HepG2 (cell line): ENCODE results near the gene NFS1. TPM values are rescaled to one million over a fixed set of nuclear protein-coding genes. Genes with fewer than 3 reads are reported as not detected.

Source experiments
- ATAC-seq: fragments of 200-7000 bp; cut with Tn5 transposase; 3 replicates; pipeline ENCODE4 v1.9.1; 2020; ENCODE audit warnings: mild to moderate bottlenecking, moderate library complexity
- BruUV-seq: library from RNA; stranded (reverse); fragments of 400-500 nt; replicated peaks from 2 replicates; lab custom pipeline; 2021; lab: Mats Ljungman, UMichigan
- CTCF ChIA-PET: fragments of 300-600 bp; formaldehyde crosslinking; extraction: SDS; loops from one replicate; lab custom pipeline; 2021; ENCODE audit warnings: low total read pairs, inconsistent platforms, low intra/inter-chr PET ratio; lab: Yijun Ruan, JAX
- POLR2A ChIA-PET: fragments of 350-600 bp; sonication (Branson Sonifier 250); formaldehyde crosslinking; loops from one replicate; lab custom pipeline; 2020; ENCODE audit warnings: antibody characterized with exemption, inconsistent platforms; lab: Yijun Ruan, JAX
- DNase-seq: peaks from one replicate; pipeline ENCODE4 v3.0.0-alpha.2; 2015; ENCODE audit warnings: low spot score
- FAIRE-seq: peaks from 3 replicates; lab custom pipeline; 2011; peaks lifted over from hg19 to GRCh38; lab: Jason Lieb, UNC
- H2AFZ ChIP-seq: one replicate; pipeline ENCODE4 v1.6.1; 2011; ENCODE audit warnings: low read length, inconsistent platforms
- H3K27ac ChIP-seq: fragments of 300-600 bp; 3 replicates; pipeline ENCODE4 v1.8.0; 2011; ENCODE audit warnings: mixed run types, mild to moderate bottlenecking, mixed read lengths, low read length, inconsistent platforms; ENCODE audit not compliant: insufficient read depth; ENCODE audit errors: extremely low read length
- H3K27me3 ChIP-seq, 2 experiments: fragments of 200-600 bp in 1 of 2; 2 replicates in 1 of 2; 3 replicates in 1 of 2; pipeline versions ENCODE4 v1.6.0 to v1.8.0; 2011; ENCODE audit warnings: low read length in 2 of 2, mild to moderate bottlenecking in 2 of 2, moderate library complexity in 2 of 2, inconsistent platforms in 1 of 2; ENCODE audit not compliant: insufficient read depth in 2 of 2, control insufficient read depth in 1 of 2
- H3K36me3 ChIP-seq, 2 experiments: fragments of 200-600 bp in 1 of 2; replicated peaks in 1 of 2; 2 replicates in 1 of 2; 3 replicates in 1 of 2; pipeline versions ENCODE4 v1.5.1 to v1.8.0; 2011; ENCODE audit warnings: low read length in 2 of 2, inconsistent platforms in 1 of 2; ENCODE audit not compliant: insufficient read depth in 2 of 2, control insufficient read depth in 1 of 2
- H3K4me1 ChIP-seq: 2 replicates; pipeline ENCODE4 v1.5.1; 2012; ENCODE audit warnings: low read length, inconsistent platforms; ENCODE audit not compliant: insufficient read depth
- H3K4me2 ChIP-seq: 2 replicates; pipeline ENCODE4 v1.6.0; 2011; ENCODE audit warnings: low read depth, low read length, inconsistent platforms
- H3K4me3 ChIP-seq, 3 experiments: fragments of 200-600 bp in 1 of 3; sonication (generic), shearing (Covaris generic) in 1 of 3; replicated peaks in 1 of 3; 2 replicates each; pipeline ENCODE4 v1.5.1; 2011 to 2016; ENCODE audit warnings: low read length in 3 of 3, inconsistent platforms in 2 of 3, low read depth in 2 of 3, mild to moderate bottlenecking in 2 of 3, control low read depth in 1 of 3, mixed read lengths in 1 of 3; ENCODE audit not compliant: insufficient read depth in 1 of 3
- H3K79me2 ChIP-seq: one replicate; pipeline ENCODE4 v1.6.1; 2011; ENCODE audit warnings: low read length, inconsistent platforms; ENCODE audit not compliant: insufficient read depth
- H3K9ac ChIP-seq: 2 replicates; pipeline ENCODE4 v1.6.0; 2011; ENCODE audit warnings: mild to moderate bottlenecking, low read depth, low read length, inconsistent platforms; ENCODE audit not compliant: insufficient read depth
- H3K9me3 ChIP-seq: 2 replicates; pipeline ENCODE4 v1.5.1; 2012; ENCODE audit warnings: mild to moderate bottlenecking, low read length
- H4K20me1 ChIP-seq: 2 replicates; pipeline ENCODE4 v1.6.0; 2011; ENCODE audit warnings: inconsistent platforms, mild to moderate bottlenecking, low read length, moderate library complexity; ENCODE audit not compliant: insufficient read depth
- ARNTL ChIP-seq: sonication (generic); formaldehyde crosslinking; IDR thresholded peaks from 2 replicates; pipeline ENCODE4 v1.4.0; 2020; ENCODE audit warnings: mild to moderate bottlenecking, missing genetic modification reagents
- CC2D1A ChIP-seq: sonication (generic); formaldehyde crosslinking; IDR thresholded peaks from 2 replicates; pipeline ENCODE4 v1.8.1; 2023; ENCODE audit warnings: mild to moderate bottlenecking, missing genetic modification reagents
- CHCHD3 ChIP-seq: sonication (generic); formaldehyde crosslinking; IDR thresholded peaks from 2 replicates; pipeline ENCODE4 v1.8.0; 2022; ENCODE audit warnings: mild to moderate bottlenecking, missing genetic modification reagents, moderate library complexity
- CSRNP1 ChIP-seq: sonication (generic); formaldehyde crosslinking; IDR thresholded peaks from 2 replicates; pipeline ENCODE4 v1.8.1; 2023; ENCODE audit warnings: mild to moderate bottlenecking, missing genetic modification reagents
- EZH2 ChIP-seq: conservative IDR thresholded peaks from 2 replicates; pipeline ENCODE4 v1.6.1; 2012; ENCODE audit warnings: mild to moderate bottlenecking, low read depth, low read length, moderate library complexity
- GATA4 ChIP-seq: sonication (generic); IDR thresholded peaks from 2 replicates; pipeline ENCODE4 v1.6.1; 2016; ENCODE audit warnings: antibody characterized with exemption, low read depth, borderline replicate concordance
- NBN ChIP-seq: fragments of 450-650 bp; conservative IDR thresholded peaks from 2 replicates; pipeline ENCODE4 v1.6.1; 2017
- NPAS2 ChIP-seq: sonication (generic); formaldehyde crosslinking; IDR thresholded peaks from 2 replicates; pipeline ENCODE4 v1.8.0; 2022; ENCODE audit warnings: mild to moderate bottlenecking, missing genetic modification reagents, borderline replicate concordance
- REPIN1 ChIP-seq: sonication (generic); formaldehyde crosslinking; IDR thresholded peaks from 2 replicates; pipeline ENCODE4 v1.8.0; 2022; ENCODE audit warnings: missing genetic modification reagents, low read depth, mild to moderate bottlenecking, borderline replicate concordance
- SAFB2 ChIP-seq: sonication (generic); formaldehyde crosslinking; IDR thresholded peaks from 2 replicates; pipeline ENCODE4 v1.5.1; 2020; ENCODE audit warnings: missing genetic modification reagents, low read depth, mild to moderate bottlenecking, borderline replicate concordance
- SP2 ChIP-seq: sonication (generic); formaldehyde crosslinking; IDR thresholded peaks from 2 replicates; pipeline ENCODE4 v1.5.1; 2020; ENCODE audit warnings: mild to moderate bottlenecking, missing genetic modification reagents
- XRCC5 ChIP-seq: fragments of 200-400 bp; formaldehyde crosslinking; optimal IDR thresholded peaks from 2 replicates; pipeline ENCODE3; 2017; ENCODE audit warnings: mild to moderate bottlenecking, low read length
- ZNF292 ChIP-seq: sonication (generic); formaldehyde crosslinking; IDR thresholded peaks from 2 replicates; pipeline ENCODE4 v1.8.1; 2022; ENCODE audit warnings: mild to moderate bottlenecking, low read depth, missing genetic modification reagents, borderline replicate concordance
- ZNF552 ChIP-seq: sonication (generic); formaldehyde crosslinking; IDR thresholded peaks from 2 replicates; pipeline ENCODE4 v1.9.0; 2022; ENCODE audit warnings: missing genetic modification reagents, mild to moderate bottlenecking, borderline replicate concordance
- ZNF709 ChIP-seq: sonication (generic); formaldehyde crosslinking; IDR thresholded peaks from 2 replicates; pipeline ENCODE4 v1.5.0; 2020; ENCODE audit warnings: mild to moderate bottlenecking, missing genetic modification reagents
- ZNF710 ChIP-seq: sonication (generic); formaldehyde crosslinking; IDR thresholded peaks from 2 replicates; pipeline ENCODE4 v1.5.0; 2020; ENCODE audit warnings: mild to moderate bottlenecking, missing genetic modification reagents, borderline replicate concordance
- ZNF766 ChIP-seq: sonication (generic); formaldehyde crosslinking; IDR thresholded peaks from 2 replicates; pipeline ENCODE4 v1.5.0; 2020; ENCODE audit warnings: missing genetic modification reagents, borderline replicate concordance
- ZSCAN12 ChIP-seq: sonication (generic); formaldehyde crosslinking; IDR thresholded peaks from 2 replicates; pipeline ENCODE4 v1.9.0; 2021; ENCODE audit warnings: mild to moderate bottlenecking, missing genetic modification reagents
- WGBS: methylation state at CpG from one replicate; pipeline ENCODE4 v1.1.6; 2017; ENCODE audit warnings: low lambda C conversion rate; 5-methylcytosine and 5-hydroxymethylcytosine counted together
- in situ Hi-C: cut with HindIII; loops from 2 replicates; pipeline ENCODE4 v1.10.0; 2017; ENCODE audit warnings: low pct_unique_long_range_greater_than_20kb; ENCODE audit not compliant: extremely low pct_ligation_motif_present
- intact Hi-C: fragments of 100-400 bp; cut with micrococcal nuclease; formaldehyde crosslinking; loops from one replicate; pipeline ENCODE4 v1.10.0; 2022; ENCODE audit not compliant: unreplicated experiment
- polyA plus RNA-seq, 8 experiments: library from polyadenylated mRNA; depleted of rRNA in 3 of 8; stranded (reverse) in 7 of 8; unstranded in 1 of 8; fragments of >200 nt; fragmentation: Illumina TruSeq in 4 of 8; extraction: Trizol in 4 of 8; gene quantifications; 2 replicates each; pipeline versions ENCODE4 v1.2.1 to v1.2.3, GENCODE V29; 2011 to 2016; ENCODE audit warnings: low read depth in 4 of 8, missing spikeins in 1 of 8, mixed read lengths in 1 of 8; ENCODE audit not compliant: insufficient read depth in 1 of 8
- total RNA-seq, 5 experiments: library from RNA; depleted of rRNA; stranded (reverse); fragments of >200 nt; fragmentation: Illumina TruSeq; extraction: Trizol; gene quantifications; 2 replicates each; pipeline ENCODE4 v1.2.3, GENCODE V29; 2016; ENCODE audit warnings: low read depth in 1 of 5
- TF ChIP-seq, protein P1 (sequence below): sonication (generic); formaldehyde crosslinking; IDR thresholded peaks from 2 replicates; pipeline ENCODE4 v1.4.0; 2020; ENCODE audit warnings: missing genetic modification reagents
- TF ChIP-seq, protein P2 (sequence below): sonication (generic); formaldehyde crosslinking; IDR thresholded peaks from 2 replicates; pipeline ENCODE4 v1.8.1; 2023; ENCODE audit warnings: missing genetic modification reagents, inconsistent platforms, borderline replicate concordance

The NFS1 gene
- total and polyA plus RNA-seq, 2 of the 13 experiments (the other 11 are each of a cell fraction or from before 2014, with no cell fraction given): 65.9 to 88.1 TPM

- in situ Hi-C loops (no loop called here), intact Hi-C loops (no loop called here)
- Histone ChIP-seq H3K27ac (peak overlapping the region; percentile 68), H3K4me2 (peak overlapping the region; percentile 57), H4K20me1 (peaks cover 50% of the 10 kb centered on the region), H3K79me2 (peaks cover 83% of the 10 kb centered on the region), H3K4me1 (peaks cover 34% of the 10 kb centered on the region), H3K9ac (peak overlapping the region; percentile 11; the same call in 1 of the 2 replicates), H3K36me3 (peaks cover 19 to 23% of the 10 kb centered on the region in 2 experiments), H2AFZ (no peak overlapping the region), H3K4me3 (no peak overlapping the region), H3K9me3 (no peaks in the 10 kb centered on the region), H3K27me3 (no peaks in the 10 kb centered on the region)
- 67% methylated on average over 4 of the region's 4 CpGs for WGBS
- DNase-seq: peak; percentile 76
- no TSS peak for BruUV-seq
- FAIRE-seq: no peak
- CTCF ChIA-PET: no interaction called here
- POLR2A ChIA-PET: interaction anchor here (0.7 to 4.1 kb wide), 9 partner anchors 10 to 107 kb away, joined by 3 to 21 read pairs (median 5); partner anchors contain the start of genes CPNE1, RBM12, RBM39 and SPAG4
- ATAC-seq: peak; percentile 76
- no peak for TF ChIP-seq SAFB2 (CRISPR knock-in tag)
- TF ChIP-seq CHCHD3 (CRISPR knock-in tag): no peak
- TF ChIP-seq ZNF710 (CRISPR knock-in tag): no peak
- TF ChIP-seq ZNF709: no peak
- no peak for TF ChIP-seq EZH2
- no peak for TF ChIP-seq SP2 (CRISPR knock-in tag)
- TF ChIP-seq GATA4: no peak
- TF ChIP-seq REPIN1 (CRISPR knock-in tag): no peak
- TF ChIP-seq, protein P1, sequence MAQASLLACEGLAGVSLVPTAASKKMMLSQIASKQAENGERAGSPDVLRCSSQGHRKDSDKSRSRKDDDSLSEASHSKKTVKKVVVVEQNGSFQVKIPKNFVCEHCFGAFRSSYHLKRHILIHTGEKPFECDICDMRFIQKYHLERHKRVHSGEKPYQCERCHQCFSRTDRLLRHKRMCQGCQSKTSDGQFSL (CRISPR knock-in tag): peak; percentile 71; the same call in 1 of the 2 replicates
- no peak for TF ChIP-seq CSRNP1 (CRISPR knock-in tag)
- TF ChIP-seq, protein P2, sequence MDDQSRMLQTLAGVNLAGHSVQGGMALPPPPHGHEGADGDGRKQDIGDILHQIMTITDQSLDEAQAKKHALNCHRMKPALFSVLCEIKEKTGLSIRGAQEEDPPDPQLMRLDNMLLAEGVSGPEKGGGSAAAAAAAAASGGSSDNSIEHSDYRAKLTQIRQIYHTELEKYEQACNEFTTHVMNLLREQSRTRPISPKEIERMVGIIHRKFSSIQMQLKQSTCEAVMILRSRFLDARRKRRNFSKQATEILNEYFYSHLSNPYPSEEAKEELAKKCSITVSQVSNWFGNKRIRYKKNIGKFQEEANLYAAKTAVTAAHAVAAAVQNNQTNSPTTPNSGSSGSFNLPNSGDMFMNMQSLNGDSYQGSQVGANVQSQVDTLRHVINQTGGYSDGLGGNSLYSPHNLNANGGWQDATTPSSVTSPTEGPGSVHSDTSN (CRISPR knock-in tag): no peak
- TF ChIP-seq NBN: no peak
- TF ChIP-seq ZSCAN12 (CRISPR knock-in tag): no peak
- no peak for TF ChIP-seq ZNF552 (CRISPR knock-in tag)
- TF ChIP-seq XRCC5: no peak
- peak; percentile 10; the same call in 1 of the 2 replicates for TF ChIP-seq ZNF292 (CRISPR knock-in tag)
- no peak for TF ChIP-seq NPAS2 (CRISPR knock-in tag)
- TF ChIP-seq ZNF766: no peak
- TF ChIP-seq CC2D1A (CRISPR knock-in tag): no peak
- TF ChIP-seq ARNTL: no peak
Observed at GRCh38 chr20:35635652-35636051, 63.5 kb downstream of the NFS1 start.
